AG04449 (cell line): ENCODE data around the gene MARK1.
A peak's percentile ranks its signal among the peaks of the same experiment; 100 is the strongest.

Source experiments
- CTCF ChIA-PET: fragments of 350-600 bp; formaldehyde crosslinking; extraction: SDS; loops from one replicate; lab custom pipeline; 2021; ENCODE audit warnings: antibody characterized with exemption; lab: Yijun Ruan, JAX
- POLR2A ChIA-PET: fragments of 400-600, 350-600 bp; formaldehyde crosslinking; extraction: SDS; loops from one replicate; lab custom pipeline; 2020; ENCODE audit warnings: antibody characterized with exemption, inconsistent platforms; lab: Yijun Ruan, JAX
- DNase-seq: peaks from one replicate; pipeline ENCODE4 v3.0.0-alpha.2; 2010; ENCODE audit warnings: low read depth, low spot score
- H3K4me3 ChIP-seq: 2 replicates; pipeline ENCODE4 v1.5.1; 2011; ENCODE audit warnings: low read depth, mild to moderate bottlenecking, control low read depth, low read length
- TF ChIP-seq, protein P1 (sequence below): IDR thresholded peaks from one replicate; pipeline ENCODE4 v1.5.1; 2011; ENCODE audit warnings: mild to moderate bottlenecking, moderate library complexity, low read length, control low read depth, inconsistent platforms; ENCODE audit not compliant: insufficient read depth; ENCODE audit errors: missing control alignments

Gene MARK1

GRCh38 chr1:220670365-220670764, 142.4 kb downstream of the MARK1 start:
- CTCF ChIA-PET = interaction anchor here (1.4 to 7.1 kb wide), 2 partner anchors 11 to 106 kb away, joined by 3 to 30 read pairs; no protein-coding TSS in a partner anchor
- no peak for DNase-seq

GRCh38 chr1:220673921-220674320, 146.0 kb downstream of the MARK1 start:
- CTCF ChIA-PET = interaction anchor here (7.1 kb wide), 1 partner anchor 102 kb away, joined by 30 read pairs; no protein-coding TSS in a partner anchor
- POLR2A ChIA-PET = no interaction called here
- no peak for DNase-seq

More at GRCh38 chr1:220670365-220670764, 142.4 kb downstream of the MARK1 start:
- TF ChIP-seq, protein P1, sequence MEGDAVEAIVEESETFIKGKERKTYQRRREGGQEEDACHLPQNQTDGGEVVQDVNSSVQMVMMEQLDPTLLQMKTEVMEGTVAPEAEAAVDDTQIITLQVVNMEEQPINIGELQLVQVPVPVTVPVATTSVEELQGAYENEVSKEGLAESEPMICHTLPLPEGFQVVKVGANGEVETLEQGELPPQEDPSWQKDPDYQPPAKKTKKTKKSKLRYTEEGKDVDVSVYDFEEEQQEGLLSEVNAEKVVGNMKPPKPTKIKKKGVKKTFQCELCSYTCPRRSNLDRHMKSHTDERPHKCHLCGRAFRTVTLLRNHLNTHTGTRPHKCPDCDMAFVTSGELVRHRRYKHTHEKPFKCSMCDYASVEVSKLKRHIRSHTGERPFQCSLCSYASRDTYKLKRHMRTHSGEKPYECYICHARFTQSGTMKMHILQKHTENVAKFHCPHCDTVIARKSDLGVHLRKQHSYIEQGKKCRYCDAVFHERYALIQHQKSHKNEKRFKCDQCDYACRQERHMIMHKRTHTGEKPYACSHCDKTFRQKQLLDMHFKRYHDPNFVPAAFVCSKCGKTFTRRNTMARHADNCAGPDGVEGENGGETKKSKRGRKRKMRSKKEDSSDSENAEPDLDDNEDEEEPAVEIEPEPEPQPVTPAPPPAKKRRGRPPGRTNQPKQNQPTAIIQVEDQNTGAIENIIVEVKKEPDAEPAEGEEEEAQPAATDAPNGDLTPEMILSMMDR = no peak
- no peak overlapping the region for H3K4me3 ChIP-seq
- POLR2A ChIA-PET = no interaction called here

DNA sequence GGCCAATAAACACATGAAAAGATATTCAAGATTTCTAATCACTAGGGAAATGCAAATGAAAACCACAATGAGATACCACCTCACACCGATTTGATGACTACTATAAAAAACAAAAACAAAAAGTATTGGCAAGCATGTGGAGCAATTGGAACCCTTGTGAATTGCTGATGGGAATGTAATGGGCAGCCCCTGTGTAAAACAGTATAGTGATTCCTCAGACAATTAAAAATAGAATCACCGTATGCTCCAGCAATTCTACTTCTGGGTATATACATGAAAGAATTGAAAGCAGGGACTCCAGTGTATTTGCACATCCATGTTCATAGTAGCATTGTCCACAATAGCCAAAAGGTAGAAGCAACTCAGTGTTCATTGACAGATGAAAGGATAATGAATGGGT, 149.3 kb downstream of the MARK1 start:
- DNase-seq = no peak
- TF ChIP-seq, protein P1 = no peak
- POLR2A ChIA-PET = no interaction called here
- no peak overlapping the region for H3K4me3 ChIP-seq
- CTCF ChIA-PET = interaction anchor here (4.9 kb wide), 1 partner anchor 99 kb away, joined by 64 read pairs; no protein-coding TSS in a partner anchor

More at GRCh38 chr1:220673921-220674320, 146.0 kb downstream of the MARK1 start:
- H3K4me3 ChIP-seq = no peak overlapping the region
- TF ChIP-seq, protein P1 = no peak

DNA sequence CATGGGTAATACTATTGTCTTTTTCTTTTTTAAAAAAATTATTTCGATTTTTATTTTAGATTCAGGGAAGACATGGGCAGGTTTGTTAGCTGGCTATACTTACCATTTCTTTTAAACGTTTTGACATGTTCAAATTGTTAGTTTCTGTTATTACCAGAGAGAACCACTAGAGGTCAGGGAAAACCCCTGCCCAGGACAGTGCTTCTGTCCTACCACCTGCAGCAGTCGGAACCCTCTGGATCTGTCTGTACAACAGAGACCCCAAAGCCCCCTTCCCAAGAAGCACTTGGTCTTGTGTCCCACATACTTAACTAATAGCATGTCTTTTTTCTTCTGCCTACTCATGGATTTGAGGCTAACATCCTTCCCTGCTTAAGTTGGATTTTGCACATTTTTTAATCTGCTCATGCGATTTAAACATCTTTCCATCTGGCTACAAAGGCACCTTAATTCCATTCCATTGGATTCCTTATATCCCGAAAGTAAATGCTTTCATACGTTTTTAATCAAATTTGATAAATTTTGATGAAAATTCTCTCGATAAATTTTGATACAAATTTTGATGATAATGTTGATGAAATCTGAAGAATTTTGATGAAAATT, 152.2 kb downstream of the MARK1 start:
- no peak for DNase-seq
- CTCF ChIA-PET = interaction anchor here (0.6 to 4.9 kb wide), 13 partner anchors 8 to 390 kb away, joined by 3 to 64 read pairs (median 7); no protein-coding TSS in a partner anchor
- TF ChIP-seq, protein P1 = peak; percentile 70

GRCh38 chr1:220681220-220681880, 153.4 kb downstream of the MARK1 start:
- ChIA-PET POLR2A (no interaction called here), CTCF (interaction anchor here (0.8 to 4.9 kb wide), 14 partner anchors 8 to 402 kb away, joined by 3 to 64 read pairs (median 4); no protein-coding TSS in a partner anchor)
- DNase-seq = no peak
- no peak overlapping the region for H3K4me3 ChIP-seq
- TF ChIP-seq, protein P1 = no peak

More for the DNA sequence above, 152.2 kb downstream of the MARK1 start:
- no peak overlapping the region for H3K4me3 ChIP-seq
- POLR2A ChIA-PET = no interaction called here
